Suprapubic skin (tissue), 3 donors: ENCODE results near the gene RNASET2.

Experiments used
- EP300 ChIP-seq: sonication (generic); formaldehyde crosslinking; IDR thresholded peaks from one replicate; pipeline ENCODE4 v1.6.1; 2017; ENCODE audit warnings: antibody characterized with exemption
- POLR2A ChIP-seq, 2 donors: fragments of 450-650 bp; IDR thresholded peaks; one replicate each; pipeline ENCODE4 v1.6.1; 2017; ENCODE audit warnings: antibody characterized with exemption in 2 of 2, mild to moderate bottlenecking in 2 of 2, moderate library complexity in 2 of 2
- TF ChIP-seq, protein P1 (sequence below), 2 donors: fragments of 200-600 bp in 1 of 2; fragments of 450-650 bp in 1 of 2; sonication (generic) in 1 of 2; IDR thresholded peaks; one replicate each; pipeline ENCODE4 v1.5.1; 2016 to 2019; ENCODE audit warnings: antibody characterized with exemption in 2 of 2, mild to moderate bottlenecking in 1 of 2, moderate library complexity in 1 of 2

DNA sequence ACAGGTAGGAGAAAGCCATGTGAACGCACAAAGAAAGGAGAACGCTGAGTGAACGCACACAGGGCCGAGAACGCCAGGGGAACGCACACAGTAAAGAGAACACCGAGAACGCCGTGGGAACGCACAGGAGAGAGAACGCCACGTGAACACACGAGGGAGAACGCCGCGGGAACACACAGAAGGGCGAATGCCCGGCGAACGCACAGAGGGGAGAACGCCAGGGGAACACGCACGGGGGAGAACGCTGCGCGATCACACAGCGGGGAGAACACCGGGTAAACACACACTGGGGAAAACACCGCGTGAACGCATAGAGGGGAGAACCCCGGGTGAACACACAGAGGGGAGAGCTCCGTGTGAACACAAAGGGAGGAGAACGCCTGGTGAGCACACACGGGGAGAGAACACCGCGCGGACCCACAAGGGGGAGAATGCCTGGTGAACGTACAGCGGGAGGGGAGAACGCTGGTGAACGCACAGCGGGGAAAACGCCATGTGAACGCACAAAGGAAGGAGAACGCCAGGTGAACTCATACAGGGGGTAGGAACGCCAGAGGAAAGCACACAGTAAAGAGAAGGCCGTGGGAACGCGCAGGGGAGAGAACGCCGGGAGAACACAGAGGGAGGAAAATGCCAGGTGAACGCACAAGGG, 55.3 kb downstream of the RNASET2 start:
- no peak for TF ChIP-seq EP300
- TF ChIP-seq POLR2A (IDR thresholded peaks at IDR 0.05), result no peak
- TF ChIP-seq, protein P1, sequence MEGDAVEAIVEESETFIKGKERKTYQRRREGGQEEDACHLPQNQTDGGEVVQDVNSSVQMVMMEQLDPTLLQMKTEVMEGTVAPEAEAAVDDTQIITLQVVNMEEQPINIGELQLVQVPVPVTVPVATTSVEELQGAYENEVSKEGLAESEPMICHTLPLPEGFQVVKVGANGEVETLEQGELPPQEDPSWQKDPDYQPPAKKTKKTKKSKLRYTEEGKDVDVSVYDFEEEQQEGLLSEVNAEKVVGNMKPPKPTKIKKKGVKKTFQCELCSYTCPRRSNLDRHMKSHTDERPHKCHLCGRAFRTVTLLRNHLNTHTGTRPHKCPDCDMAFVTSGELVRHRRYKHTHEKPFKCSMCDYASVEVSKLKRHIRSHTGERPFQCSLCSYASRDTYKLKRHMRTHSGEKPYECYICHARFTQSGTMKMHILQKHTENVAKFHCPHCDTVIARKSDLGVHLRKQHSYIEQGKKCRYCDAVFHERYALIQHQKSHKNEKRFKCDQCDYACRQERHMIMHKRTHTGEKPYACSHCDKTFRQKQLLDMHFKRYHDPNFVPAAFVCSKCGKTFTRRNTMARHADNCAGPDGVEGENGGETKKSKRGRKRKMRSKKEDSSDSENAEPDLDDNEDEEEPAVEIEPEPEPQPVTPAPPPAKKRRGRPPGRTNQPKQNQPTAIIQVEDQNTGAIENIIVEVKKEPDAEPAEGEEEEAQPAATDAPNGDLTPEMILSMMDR (IDR thresholded peaks at IDR 0.05), result no peak
